Astrocyte of the spinal cord (primary cell): ENCODE results near the gene CXCL14.

ENCODE experiments used
- DNase-seq: peaks from one replicate; pipeline ENCODE4 v3.0.0; 2011; ENCODE audit warnings: low read depth, low spot score
- H3K4me3 ChIP-seq: 2 replicates; pipeline ENCODE4 v1.5.1; 2011; ENCODE audit warnings: low read depth, mild to moderate bottlenecking, low read length, moderate library complexity
- in situ Hi-C: cut with HindIII; loops from 2 replicates; pipeline ENCODE4 v1.10.0; 2017; ENCODE audit warnings: low sequenced_read_pairs
- TF ChIP-seq, protein P1 (sequence below): IDR thresholded peaks from 2 replicates; pipeline ENCODE4 v1.5.1; 2012; ENCODE audit warnings: low read depth, mild to moderate bottlenecking, low read length, inconsistent platforms

Gene CXCL14

DNA sequence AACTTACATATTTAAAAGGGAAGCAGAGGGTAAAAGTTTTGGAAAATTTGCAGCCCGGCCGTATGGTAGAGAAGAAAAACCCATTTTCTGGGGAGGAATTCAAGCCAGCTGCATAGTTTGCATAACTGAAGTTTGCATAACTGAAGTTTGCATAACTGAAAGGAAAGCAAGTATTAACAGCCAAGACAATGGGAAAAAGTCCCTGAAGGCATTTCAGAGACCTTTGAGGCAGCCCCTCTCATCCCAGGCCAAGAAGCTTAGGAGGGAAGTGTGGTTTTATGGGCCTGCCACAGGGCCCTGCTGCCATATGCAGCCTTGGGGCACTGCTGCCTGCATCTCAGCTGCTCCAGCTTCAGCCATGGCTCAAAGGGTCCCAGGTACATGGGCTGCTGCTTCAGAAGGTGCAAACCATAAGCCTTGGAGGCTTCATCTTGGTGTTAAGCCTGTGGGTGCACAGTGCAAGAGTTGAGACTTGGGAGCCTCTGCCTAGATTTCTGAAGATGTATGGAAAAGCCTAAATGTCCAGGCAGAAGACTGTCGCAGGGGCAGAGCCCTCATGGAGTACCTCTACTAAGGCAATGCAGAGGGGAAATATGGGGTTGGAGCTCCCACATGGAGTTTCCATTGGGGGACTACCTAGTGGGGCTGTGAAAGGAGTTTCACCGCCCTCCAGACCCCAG, 36.9 kb upstream of the CXCL14 start:
- DNase-seq, result no peak
- in situ Hi-C loops, result no loop called here
- H3K4me3 ChIP-seq, result no peak overlapping the region
- TF ChIP-seq, protein P1, sequence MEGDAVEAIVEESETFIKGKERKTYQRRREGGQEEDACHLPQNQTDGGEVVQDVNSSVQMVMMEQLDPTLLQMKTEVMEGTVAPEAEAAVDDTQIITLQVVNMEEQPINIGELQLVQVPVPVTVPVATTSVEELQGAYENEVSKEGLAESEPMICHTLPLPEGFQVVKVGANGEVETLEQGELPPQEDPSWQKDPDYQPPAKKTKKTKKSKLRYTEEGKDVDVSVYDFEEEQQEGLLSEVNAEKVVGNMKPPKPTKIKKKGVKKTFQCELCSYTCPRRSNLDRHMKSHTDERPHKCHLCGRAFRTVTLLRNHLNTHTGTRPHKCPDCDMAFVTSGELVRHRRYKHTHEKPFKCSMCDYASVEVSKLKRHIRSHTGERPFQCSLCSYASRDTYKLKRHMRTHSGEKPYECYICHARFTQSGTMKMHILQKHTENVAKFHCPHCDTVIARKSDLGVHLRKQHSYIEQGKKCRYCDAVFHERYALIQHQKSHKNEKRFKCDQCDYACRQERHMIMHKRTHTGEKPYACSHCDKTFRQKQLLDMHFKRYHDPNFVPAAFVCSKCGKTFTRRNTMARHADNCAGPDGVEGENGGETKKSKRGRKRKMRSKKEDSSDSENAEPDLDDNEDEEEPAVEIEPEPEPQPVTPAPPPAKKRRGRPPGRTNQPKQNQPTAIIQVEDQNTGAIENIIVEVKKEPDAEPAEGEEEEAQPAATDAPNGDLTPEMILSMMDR, result no peak

DNA sequence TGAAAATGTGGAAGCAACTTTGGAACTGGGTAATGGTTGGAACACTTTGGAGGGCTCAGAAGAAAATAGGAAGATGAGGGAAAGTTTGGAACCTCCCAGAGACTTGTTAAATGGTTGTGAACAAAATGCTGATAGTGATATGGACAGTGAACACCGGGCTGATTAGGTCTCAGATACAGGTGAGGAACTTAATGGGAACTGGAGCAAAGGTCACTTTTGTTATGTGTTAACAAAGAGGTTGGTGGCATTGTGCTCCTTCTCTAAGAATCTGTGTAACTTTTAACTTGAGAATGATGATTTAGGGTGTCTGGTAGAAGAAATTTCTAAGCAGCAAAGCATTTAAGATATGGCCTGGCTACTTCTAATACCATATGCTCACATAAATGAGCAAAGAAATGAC, 36.4 kb upstream of the CXCL14 start:
- TF ChIP-seq, protein P1, result no peak
- no peak for DNase-seq
- no peak overlapping the region for H3K4me3 ChIP-seq
- in situ Hi-C loops, result no loop called here

DNA sequence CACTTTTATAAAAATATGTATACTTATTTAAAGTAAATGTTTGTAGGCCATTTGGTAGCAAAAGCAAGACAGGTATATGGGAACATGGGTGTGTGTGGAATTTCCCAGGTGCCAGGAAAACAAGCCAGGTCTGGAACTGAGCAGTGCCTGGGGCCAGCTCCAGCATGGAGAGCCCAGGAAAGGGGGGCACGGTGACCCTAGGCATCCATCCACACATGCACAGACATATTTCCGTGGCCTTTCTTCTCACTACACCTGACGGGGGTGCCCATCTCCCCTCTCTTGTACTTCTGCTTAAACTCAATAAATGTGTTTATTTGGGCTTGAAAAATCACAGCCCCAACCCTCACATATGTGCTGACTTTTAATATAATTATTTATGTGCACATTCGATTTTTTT, 31.2 kb upstream of the CXCL14 start:
- no peak for DNase-seq
- no peak overlapping the region for H3K4me3 ChIP-seq
- TF ChIP-seq, protein P1, result no peak
- in situ Hi-C loops, result no loop called here

DNA sequence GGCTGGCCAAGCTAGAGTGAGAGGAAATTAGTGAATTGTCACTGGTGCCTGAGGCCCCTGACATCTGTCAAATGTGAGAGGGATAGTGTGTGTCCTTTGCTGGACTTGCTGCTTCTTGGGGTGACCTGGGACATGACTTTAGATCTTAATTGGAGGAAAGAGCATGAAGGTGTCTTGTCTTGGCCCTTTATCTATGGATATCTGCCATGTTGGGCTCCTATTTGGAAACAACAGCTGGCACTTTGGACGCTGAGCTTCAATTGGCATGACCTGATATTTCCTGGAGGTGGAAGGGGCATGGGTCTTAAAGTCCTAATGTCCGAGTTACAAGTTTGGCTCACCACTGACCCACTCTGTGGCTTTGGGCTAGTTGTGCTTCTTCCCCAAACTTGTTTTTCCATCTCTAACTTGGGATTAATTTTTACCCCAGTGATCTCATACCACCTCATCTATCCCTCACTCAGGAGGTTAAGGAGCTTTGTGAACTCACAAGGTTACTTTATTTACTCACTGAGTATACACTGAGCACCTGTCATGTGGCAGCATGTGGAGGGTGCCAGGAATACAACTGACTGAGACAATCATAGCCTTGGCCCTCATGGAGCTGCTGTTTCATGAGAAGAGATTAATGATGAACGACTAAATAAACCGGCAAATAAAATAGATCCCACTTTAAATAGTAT, 30.1 kb upstream of the CXCL14 start:
- no peak for DNase-seq
- TF ChIP-seq, protein P1, result no peak
- in situ Hi-C loops, result no loop called here
- no peak overlapping the region for H3K4me3 ChIP-seq

DNA sequence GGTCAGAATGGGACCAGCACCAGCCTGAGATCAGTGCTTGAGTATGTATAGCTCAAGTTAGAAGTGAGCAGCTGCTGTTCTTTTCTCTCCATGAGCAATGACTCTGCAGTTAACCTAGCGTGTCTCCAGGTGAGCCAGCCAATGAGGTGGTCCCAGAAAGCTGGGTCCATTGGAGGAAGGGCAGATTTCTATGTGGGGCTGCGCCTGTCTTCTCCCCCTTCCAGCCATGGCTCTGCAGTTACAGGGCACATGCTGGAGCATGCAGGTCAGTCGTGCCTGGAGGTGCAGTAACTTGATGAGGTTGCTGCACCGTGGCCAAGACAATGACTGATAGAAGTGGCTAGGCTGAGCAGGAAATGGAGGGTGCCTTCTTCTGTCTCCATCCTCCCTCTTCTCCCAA, 29.6 kb upstream of the CXCL14 start:
- in situ Hi-C loops, result no loop called here
- TF ChIP-seq, protein P1, result no peak
- no peak overlapping the region for H3K4me3 ChIP-seq
- DNase-seq, result no peak

DNA sequence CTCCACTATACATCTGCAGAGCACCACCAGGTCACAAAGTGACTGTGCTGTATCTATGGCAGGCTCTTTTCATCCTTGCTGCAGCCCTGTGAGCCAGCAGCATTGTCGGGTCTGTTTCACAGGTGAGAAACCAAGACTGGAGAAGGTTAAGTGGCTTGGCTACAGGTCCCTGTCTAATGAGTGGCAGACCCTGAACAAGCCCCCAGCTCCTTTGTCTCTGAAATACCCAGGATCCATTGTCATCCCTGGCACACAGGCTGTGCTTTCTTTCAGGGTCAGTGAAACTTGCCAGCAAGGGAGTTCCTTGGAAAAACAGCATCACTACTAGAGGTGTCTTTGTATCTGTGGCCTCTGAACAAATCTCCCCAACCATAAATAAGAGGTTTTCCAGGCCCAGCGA, 27.6 kb upstream of the CXCL14 start:
- H3K4me3 ChIP-seq, result no peak overlapping the region
- TF ChIP-seq, protein P1, result no peak
- in situ Hi-C loops, result no loop called here
- no peak for DNase-seq
